K562 (cell line): Measurements from ENCODE around the gene OSCP1. TPM values are rescaled to one million over a fixed set of nuclear protein-coding genes. Genes with fewer than 3 reads are reported as not detected.
A peak's percentile ranks its signal among the peaks of the same experiment; 100 is the strongest.

ENCODE experiments used
- ADNP ChIP-seq: fragments of 200-800 bp; sonication (Bioruptor generic); IDR thresholded peaks from 2 replicates; pipeline ENCODE4 v1.6.1; 2016; ENCODE audit warnings: missing genetic modification characterization, missing compliant biosample characterization
- CEBPB ChIP-seq: fragments of 450-650 bp; IDR thresholded peaks from 2 replicates; pipeline ENCODE4 v1.6.1; 2016; ENCODE audit warnings: missing genetic modification characterization, missing compliant biosample characterization
- CHD4 ChIP-seq: fragments of 200-600 bp; sonication (generic); IDR thresholded peaks from 3 replicates; pipeline ENCODE4 v1.6.1; 2012; ENCODE audit warnings: low read depth, mild to moderate bottlenecking, mixed read lengths, low read length, inconsistent platforms; ENCODE audit not compliant: insufficient read depth, insufficient replicate concordance, poor library complexity, severe bottlenecking
- DDX20 ChIP-seq: fragments of 450-650 bp; IDR thresholded peaks from 2 replicates; pipeline ENCODE4 v1.6.1; 2016; ENCODE audit warnings: missing genetic modification characterization, low read depth, mild to moderate bottlenecking, missing compliant biosample characterization, moderate library complexity
- FOSL1 ChIP-seq: fragments of 200-800 bp; sonication (Bioruptor generic); conservative IDR thresholded peaks from 2 replicates; pipeline ENCODE4 v1.6.1; 2016; ENCODE audit warnings: missing genetic modification characterization, missing compliant biosample characterization
- HEY1 ChIP-seq: fragments of 250-450 bp; sonication (Bioruptor Pico); IDR thresholded peaks from 2 replicates; pipeline ENCODE4 v1.5.0; 2020; ENCODE audit warnings: mild to moderate bottlenecking, moderate library complexity, borderline replicate concordance
- IFI16 ChIP-seq: fragments of 250-450 bp; sonication (Bioruptor Pico); IDR thresholded peaks from 2 replicates; pipeline ENCODE4 v2.1.2; 2022; ENCODE audit warnings: mild to moderate bottlenecking, inconsistent platforms
- MYBL2 ChIP-seq, 2 experiments: fragments of 450-650 bp in 1 of 2; sonication (generic) in 1 of 2; formaldehyde crosslinking in 1 of 2; IDR thresholded peaks; 2 replicates each; pipeline versions ENCODE4 v1.6.1 to v1.8.1; 2017 to 2022; ENCODE audit warnings: borderline replicate concordance in 1 of 2, inconsistent platforms in 1 of 2, low read depth in 1 of 2, mild to moderate bottlenecking in 1 of 2, missing genetic modification reagents in 1 of 2, moderate library complexity in 1 of 2
- NR1H2 ChIP-seq: sonication (generic); formaldehyde crosslinking; IDR thresholded peaks from 2 replicates; pipeline ENCODE4 v1.4.0; 2020; ENCODE audit warnings: mild to moderate bottlenecking, missing genetic modification reagents
- POLR3G ChIP-seq: IDR thresholded peaks from 2 replicates; pipeline ENCODE4 v1.6.1; 2011; ENCODE audit not compliant: insufficient read length, insufficient replicate concordance; ENCODE audit errors: extremely low read depth
- RBFOX2 ChIP-seq: fragments of 200-400 bp; formaldehyde crosslinking; IDR thresholded peaks from 2 replicates; pipeline ENCODE4 v1.6.1; 2017; ENCODE audit warnings: low read depth, mild to moderate bottlenecking, low read length, moderate library complexity
- SAFB2 ChIP-seq: fragments of 200-400 bp; formaldehyde crosslinking; IDR thresholded peaks from 2 replicates; pipeline ENCODE4 v1.6.1; 2018; ENCODE audit warnings: borderline replicate concordance, low read length, low read depth, moderate library complexity; ENCODE audit not compliant: severe bottlenecking
- SMAD4 ChIP-seq: fragments of 250-450 bp; sonication (Bioruptor Pico); conservative IDR thresholded peaks from 2 replicates; pipeline ENCODE4 v1.8.0; 2021; ENCODE audit warnings: inconsistent platforms, mild to moderate bottlenecking, moderate library complexity
- SREBF1 ChIP-seq: fragments of 150-350 bp; IDR thresholded peaks from 2 replicates; pipeline ENCODE4 v1.6.1; 2014; ENCODE audit warnings: antibody characterized with exemption, low read depth, low read length, borderline replicate concordance
- TAF15 ChIP-seq: fragments of 200-400 bp; formaldehyde crosslinking; IDR thresholded peaks from 2 replicates; pipeline ENCODE4 v1.6.1; 2017; ENCODE audit warnings: mild to moderate bottlenecking, low read depth, low read length, moderate library complexity
- ZNF121 ChIP-seq: sonication (generic); formaldehyde crosslinking; conservative IDR thresholded peaks from 2 replicates; pipeline ENCODE4 v1.8.0; 2022; ENCODE audit warnings: missing genetic modification reagents
- ZNF133 ChIP-seq: fragments of 250-450 bp; sonication (Bioruptor Pico); IDR thresholded peaks from 2 replicates; pipeline ENCODE4 v1.4.0; 2020; ENCODE audit warnings: mild to moderate bottlenecking
- ZNF174 ChIP-seq: fragments of 250-450 bp; sonication (Bioruptor Pico); IDR thresholded peaks from 2 replicates; pipeline ENCODE4 v1.4.0; 2020; ENCODE audit warnings: mild to moderate bottlenecking
- ZNF551 ChIP-seq: fragments of 250-450 bp; sonication (Bioruptor Pico); IDR thresholded peaks from 2 replicates; pipeline ENCODE4 v1.5.0; 2021; ENCODE audit warnings: mild to moderate bottlenecking, moderate library complexity
- ZNF695 ChIP-seq: fragments of 450-650 bp; formaldehyde crosslinking; IDR thresholded peaks from 2 replicates; pipeline ENCODE4 v1.4.0; 2020; ENCODE audit warnings: mild to moderate bottlenecking, moderate library complexity
- polyA plus RNA-seq, 8 experiments: library from polyadenylated mRNA; depleted of rRNA in 4 of 8; stranded (reverse) in 5 of 8; unstranded in 3 of 8; fragments of >200 nt; fragmentation: Nextera tagmentation in 2 of 8; fragmentation: Illumina TruSeq in 1 of 8; extraction: Ambion mirVana in 2 of 8; extraction: Trizol in 1 of 8; gene quantifications; 2 replicates each; pipeline versions ENCODE4 v1.2.1 to v1.2.3, GENCODE V29; 2011 to 2014; ENCODE audit warnings: inconsistent platforms in 1 of 8, missing spikeins in 1 of 8
- total RNA-seq, 7 experiments: library from RNA; depleted of rRNA in 6 of 7; stranded (reverse); fragments of >200 nt in 6 of 7; fragmentation: Illumina TruSeq in 2 of 7; extraction: Trizol in 2 of 7; gene quantifications; 2 replicates each; pipeline versions ENCODE4 v1.2.1 to v1.2.3, GENCODE V29; 2011 to 2021; ENCODE audit warnings: low replicate concordance in 1 of 7
- TF ChIP-seq, protein P1 (sequence below): fragments of 250-450 bp; sonication (Bioruptor Pico); IDR thresholded peaks from 2 replicates; pipeline ENCODE4 v1.8.0; 2022; ENCODE audit warnings: moderate library complexity, mild to moderate bottlenecking, inconsistent platforms
- TF ChIP-seq, protein P2 (sequence below): sonication (generic); formaldehyde crosslinking; IDR thresholded peaks from 2 replicates; pipeline ENCODE4 v1.4.0; 2020; ENCODE audit warnings: mild to moderate bottlenecking, missing genetic modification reagents
- TF ChIP-seq, protein P3 (sequence below): fragments of 450-650 bp; IDR thresholded peaks from 2 replicates; pipeline ENCODE4 v1.6.1; 2017; ENCODE audit warnings: mild to moderate bottlenecking, moderate library complexity
- TF ChIP-seq, protein P4 (sequence below): sonication (generic); formaldehyde crosslinking; IDR thresholded peaks from 2 replicates; pipeline ENCODE4 v1.8.0; 2022; ENCODE audit warnings: mild to moderate bottlenecking, missing genetic modification reagents, borderline replicate concordance

The OSCP1 gene
- total and polyA plus RNA-seq, 9 of the 15 experiments (the other 6 are each of a cell fraction or from before 2014, with no cell fraction given): 0.15 to 0.40 (median 0.33) TPM; not detected in 5

DNA sequence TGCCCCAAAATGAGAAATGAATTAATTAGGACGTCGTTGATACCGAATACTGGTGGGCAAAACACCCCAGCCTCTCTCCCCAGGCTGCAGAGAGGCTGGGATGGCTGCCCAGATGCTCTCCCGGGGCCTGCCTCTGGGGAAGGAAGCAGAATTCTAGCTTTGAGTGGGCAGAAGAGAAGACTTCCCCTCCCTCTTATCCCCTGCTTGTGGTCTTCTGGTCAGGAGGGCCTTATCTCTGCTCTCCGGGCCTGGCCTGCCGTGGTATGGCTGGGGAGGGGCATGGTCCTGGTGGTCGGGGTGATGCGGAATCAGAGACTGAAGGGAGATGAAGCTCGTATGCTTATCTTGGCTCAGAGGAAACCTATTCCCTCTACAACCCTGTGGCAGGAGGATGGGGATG lies 42.2 kb upstream of the OSCP1 start (continued):
- TF ChIP-seq, protein P1, sequence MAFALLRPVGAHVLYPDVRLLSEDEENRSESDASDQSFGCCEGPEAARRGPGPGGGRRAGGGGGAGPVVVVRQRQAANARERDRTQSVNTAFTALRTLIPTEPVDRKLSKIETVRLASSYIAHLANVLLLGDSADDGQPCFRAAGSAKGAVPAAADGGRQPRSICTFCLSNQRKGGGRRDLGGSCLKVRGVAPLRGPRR: no peak
- TF ChIP-seq SREBF1: no peak
- TF ChIP-seq, protein P2, sequence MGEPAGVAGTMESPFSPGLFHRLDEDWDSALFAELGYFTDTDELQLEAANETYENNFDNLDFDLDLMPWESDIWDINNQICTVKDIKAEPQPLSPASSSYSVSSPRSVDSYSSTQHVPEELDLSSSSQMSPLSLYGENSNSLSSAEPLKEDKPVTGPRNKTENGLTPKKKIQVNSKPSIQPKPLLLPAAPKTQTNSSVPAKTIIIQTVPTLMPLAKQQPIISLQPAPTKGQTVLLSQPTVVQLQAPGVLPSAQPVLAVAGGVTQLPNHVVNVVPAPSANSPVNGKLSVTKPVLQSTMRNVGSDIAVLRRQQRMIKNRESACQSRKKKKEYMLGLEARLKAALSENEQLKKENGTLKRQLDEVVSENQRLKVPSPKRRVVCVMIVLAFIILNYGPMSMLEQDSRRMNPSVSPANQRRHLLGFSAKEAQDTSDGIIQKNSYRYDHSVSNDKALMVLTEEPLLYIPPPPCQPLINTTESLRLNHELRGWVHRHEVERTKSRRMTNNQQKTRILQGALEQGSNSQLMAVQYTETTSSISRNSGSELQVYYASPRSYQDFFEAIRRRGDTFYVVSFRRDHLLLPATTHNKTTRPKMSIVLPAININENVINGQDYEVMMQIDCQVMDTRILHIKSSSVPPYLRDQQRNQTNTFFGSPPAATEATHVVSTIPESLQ: no peak
- no peak for TF ChIP-seq IFI16
- TF ChIP-seq SAFB2: no peak
- TF ChIP-seq, protein P3, sequence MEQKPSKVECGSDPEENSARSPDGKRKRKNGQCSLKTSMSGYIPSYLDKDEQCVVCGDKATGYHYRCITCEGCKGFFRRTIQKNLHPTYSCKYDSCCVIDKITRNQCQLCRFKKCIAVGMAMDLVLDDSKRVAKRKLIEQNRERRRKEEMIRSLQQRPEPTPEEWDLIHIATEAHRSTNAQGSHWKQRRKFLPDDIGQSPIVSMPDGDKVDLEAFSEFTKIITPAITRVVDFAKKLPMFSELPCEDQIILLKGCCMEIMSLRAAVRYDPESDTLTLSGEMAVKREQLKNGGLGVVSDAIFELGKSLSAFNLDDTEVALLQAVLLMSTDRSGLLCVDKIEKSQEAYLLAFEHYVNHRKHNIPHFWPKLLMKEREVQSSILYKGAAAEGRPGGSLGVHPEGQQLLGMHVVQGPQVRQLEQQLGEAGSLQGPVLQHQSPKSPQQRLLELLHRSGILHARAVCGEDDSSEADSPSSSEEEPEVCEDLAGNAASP: no peak
- TF ChIP-seq HEY1 (CRISPR knock-in tag): no peak
- no peak for TF ChIP-seq NR1H2
- TF ChIP-seq ZNF174 (CRISPR knock-in tag): no peak
- TF ChIP-seq CHD4: no peak
- no peak for TF ChIP-seq CEBPB (tag)
- no peak for TF ChIP-seq RBFOX2
- TF ChIP-seq ADNP (tag): no peak
- TF ChIP-seq ZNF695 (CRISPR knock-in tag): no peak
- no peak for TF ChIP-seq FOSL1 (tag)
- TF ChIP-seq DDX20 (tag): no peak
- TF ChIP-seq TAF15: no peak
- 0 out of 2 replicates have a peak, but pooled peaks have one; percentile 41 for TF ChIP-seq SMAD4 (CRISPR knock-in tag)
- no peak for TF ChIP-seq POLR3G
- TF ChIP-seq, protein P4, sequence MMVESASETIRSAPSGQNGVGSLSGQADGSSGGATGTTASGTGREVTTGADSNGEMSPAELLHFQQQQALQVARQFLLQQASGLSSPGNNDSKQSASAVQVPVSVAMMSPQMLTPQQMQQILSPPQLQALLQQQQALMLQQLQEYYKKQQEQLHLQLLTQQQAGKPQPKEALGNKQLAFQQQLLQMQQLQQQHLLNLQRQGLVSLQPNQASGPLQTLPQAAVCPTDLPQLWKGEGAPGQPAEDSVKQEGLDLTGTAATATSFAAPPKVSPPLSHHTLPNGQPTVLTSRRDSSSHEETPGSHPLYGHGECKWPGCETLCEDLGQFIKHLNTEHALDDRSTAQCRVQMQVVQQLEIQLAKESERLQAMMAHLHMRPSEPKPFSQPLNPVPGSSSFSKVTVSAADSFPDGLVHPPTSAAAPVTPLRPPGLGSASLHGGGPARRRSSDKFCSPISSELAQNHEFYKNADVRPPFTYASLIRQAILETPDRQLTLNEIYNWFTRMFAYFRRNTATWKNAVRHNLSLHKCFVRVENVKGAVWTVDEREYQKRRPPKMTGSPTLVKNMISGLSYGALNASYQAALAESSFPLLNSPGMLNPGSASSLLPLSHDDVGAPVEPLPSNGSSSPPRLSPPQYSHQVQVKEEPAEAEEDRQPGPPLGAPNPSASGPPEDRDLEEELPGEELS (CRISPR knock-in tag): no peak
- TF ChIP-seq ZNF121: no peak
- TF ChIP-seq MYBL2 (IDR thresholded peaks at IDR 0.05; ENCODE audit: low read depth): no peak
- TF ChIP-seq MYBL2 (CRISPR knock-in tag; IDR thresholded peaks at IDR 0.05; ENCODE audit: borderline replicate concordance): no peak
- no peak for TF ChIP-seq ZNF551
- no peak for TF ChIP-seq ZNF133
